Right forelimb (tissue), 1 donor: Measurements from ENCODE around the gene P2RY13.

Source experiments
- DNase-seq: peaks from one replicate; pipeline ENCODE4 v3.0.0-alpha.2; 2018

Gene P2RY13

DNA sequence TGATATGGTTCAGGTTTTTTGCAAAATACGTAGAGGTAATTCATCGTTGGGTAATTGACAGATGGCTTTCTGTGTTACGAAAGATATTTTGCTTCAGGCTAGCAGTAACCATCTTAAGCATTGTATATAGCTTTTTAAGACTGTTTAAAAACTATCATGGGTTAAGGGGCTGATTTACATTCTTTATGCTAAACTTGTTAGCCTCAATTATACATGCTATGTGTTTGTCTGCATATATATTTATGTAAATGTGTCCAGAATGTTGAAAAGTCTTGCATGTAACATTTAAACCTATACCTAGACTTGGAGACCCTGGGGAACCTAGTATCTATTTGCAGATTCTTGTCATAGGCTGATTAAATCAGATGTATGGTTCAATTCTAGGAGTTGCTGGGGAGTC, 39.9 kb downstream of the P2RY13 start:
- DNase-seq, result no peak

DNA sequence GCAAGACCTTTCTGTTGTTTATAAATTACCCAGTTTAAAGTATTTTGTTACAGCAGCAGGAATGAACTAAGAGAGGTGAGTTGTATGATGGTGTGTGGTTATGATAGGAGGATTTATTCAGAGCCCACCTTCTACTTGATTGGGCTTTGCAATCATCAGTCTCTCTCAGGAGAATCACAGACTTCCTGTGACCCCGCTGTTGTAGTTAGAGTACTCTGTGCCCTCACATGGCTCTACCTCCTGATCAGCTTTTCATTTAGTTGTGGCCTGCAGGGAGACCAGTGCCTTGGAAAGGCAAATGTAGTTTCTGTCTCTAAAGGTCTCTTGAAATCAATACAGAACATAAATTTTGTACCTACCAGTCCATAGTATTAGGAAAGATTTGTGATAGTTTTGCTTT, 43.4 kb downstream of the P2RY13 start:
- DNase-seq, result no peak

DNA sequence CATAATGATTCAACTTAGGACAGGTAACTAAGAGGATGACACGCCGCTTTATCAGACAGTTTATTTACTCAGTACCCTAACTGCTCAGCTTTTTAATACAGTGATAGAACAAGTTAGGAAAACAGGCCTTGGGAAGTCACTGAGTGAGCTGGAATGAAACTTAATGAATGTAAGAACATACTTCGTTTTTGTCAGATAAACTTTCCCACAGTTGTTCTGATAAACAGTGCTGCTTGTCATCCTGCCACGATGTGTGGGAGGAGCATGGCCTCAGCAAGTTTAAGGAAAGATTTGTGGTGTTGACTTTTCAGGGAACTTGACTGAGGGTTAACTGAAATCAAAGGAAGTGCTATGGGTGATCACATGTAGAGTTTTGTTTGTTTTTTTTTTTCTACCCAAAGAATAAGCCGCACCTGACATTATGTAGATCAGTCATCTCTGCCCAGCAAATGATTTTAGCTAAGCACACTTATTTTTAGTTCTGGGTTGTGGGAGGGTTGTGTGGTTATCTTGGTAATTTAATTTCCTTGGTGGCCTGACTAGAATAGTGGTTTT, 45.4 kb downstream of the P2RY13 start:
- DNase-seq, result no peak

DNA sequence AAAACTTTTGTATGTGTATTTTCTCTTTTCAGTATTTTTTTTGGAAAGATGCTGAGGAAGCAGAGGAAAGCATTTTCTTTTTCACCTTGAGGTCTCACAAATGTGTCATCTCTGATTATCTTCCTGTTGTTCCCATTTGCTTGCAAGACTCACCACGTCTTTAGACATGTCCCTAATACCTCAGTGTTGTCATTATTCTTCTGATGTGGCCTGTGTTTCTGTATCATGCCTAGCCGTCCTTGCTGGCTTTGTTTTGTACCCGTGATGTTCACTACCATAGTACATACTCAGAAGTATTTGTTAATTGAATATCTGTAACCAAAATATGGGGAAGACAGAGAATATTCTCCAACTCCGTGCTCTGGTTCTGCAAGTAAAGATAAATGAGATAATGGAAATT, 46.0 kb downstream of the P2RY13 start:
- DNase-seq, result no peak

DNA sequence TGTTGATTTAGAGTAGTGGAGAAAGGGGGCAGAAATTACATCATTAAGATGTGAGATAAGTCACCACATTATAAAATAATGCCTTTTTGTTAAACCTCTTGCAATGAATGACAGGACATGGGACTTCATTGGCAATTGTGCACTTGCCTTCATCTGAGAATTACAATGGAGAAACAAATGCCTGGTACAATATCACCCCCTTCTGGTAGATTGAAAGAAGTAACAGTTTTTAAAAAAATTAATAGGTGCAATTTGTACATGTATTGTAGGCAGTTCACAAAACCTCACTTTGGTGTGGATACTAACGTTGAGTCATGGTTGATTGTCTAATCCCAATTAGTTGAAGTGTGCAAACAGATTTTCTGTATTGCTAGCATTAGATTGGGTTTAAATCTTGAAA, 46.4 kb downstream of the P2RY13 start:
- DNase-seq, result no peak

- DNase-seq, result no peak
Measured at GRCh38 chr3:151281671-151282324, 47.6 kb downstream of the P2RY13 start.

DNA sequence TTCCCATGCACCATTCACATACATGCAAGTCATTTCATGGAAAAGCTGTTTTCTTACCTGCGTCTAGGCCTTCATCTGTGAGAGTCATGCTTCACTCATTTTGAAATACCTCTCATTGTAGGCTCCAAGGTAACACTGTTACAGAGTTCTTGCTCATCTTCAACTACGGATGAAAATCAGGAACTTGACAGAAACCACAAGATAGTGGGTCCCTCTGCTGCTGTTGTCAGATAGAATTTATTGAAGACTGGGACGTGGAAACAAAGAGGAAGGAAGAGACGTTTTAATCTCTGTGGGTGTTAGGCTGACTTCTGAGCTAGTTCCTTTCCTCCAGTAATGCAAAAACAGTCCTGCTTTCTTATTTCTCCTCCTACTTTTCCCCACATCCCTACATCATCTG, 51.1 kb downstream of the P2RY13 start, which contains the start of gene P2RY14:
Gene P2RY14 (minus strand): TSS at position 313 of the 400 bp plus-strand sequence. CDS start 64,226 bp downstream, outside the sequence.
- no peak for DNase-seq

- no peak for DNase-seq
Measured at GRCh38 chr3:151276687-151277042, 52.7 kb downstream of the P2RY13 start.
